ENCODE measurements around the gene GAPVD1.

GAPVD1 gene

GRCh38 chr9:125378778-125379177, 117.2 kb downstream of the GAPVD1 start:
- no peak for TF ChIP-seq CTCF (IDR thresholded peaks at IDR 0.05; ENCODE audit: low read depth, low read length)
- H3K4me3 ChIP-seq (ENCODE audit: low read depth, low read length), result no peak overlapping the region

- no peak overlapping the region for H3K4me3 ChIP-seq (ENCODE audit: low read depth, low read length)
- no peak for TF ChIP-seq CTCF (IDR thresholded peaks at IDR 0.05; ENCODE audit: low read depth, low read length)
Observed at GRCh38 chr9:125379208-125379607, 117.6 kb downstream of the GAPVD1 start.

- H3K4me3 ChIP-seq (ENCODE audit: low read depth, low read length), result no peak overlapping the region
- no peak for TF ChIP-seq CTCF (IDR thresholded peaks at IDR 0.05; ENCODE audit: low read depth, low read length)
Observed at GRCh38 chr9:125380406-125380805, 118.8 kb downstream of the GAPVD1 start.

- no peak overlapping the region for H3K4me3 ChIP-seq (ENCODE audit: low read depth, low read length)
- TF ChIP-seq CTCF (IDR thresholded peaks at IDR 0.05; ENCODE audit: low read depth, low read length), result no peak
Observed at GRCh38 chr9:125387861-125388524, 126.4 kb downstream of the GAPVD1 start.

- no peak overlapping the region for H3K4me3 ChIP-seq (ENCODE audit: low read depth, low read length)
- TF ChIP-seq CTCF (IDR thresholded peaks at IDR 0.05; ENCODE audit: low read depth, low read length), result no peak
Observed at GRCh38 chr9:125388978-125389377, 127.4 kb downstream of the GAPVD1 start.

GRCh38 chr9:125391704-125392103, 130.1 kb downstream of the GAPVD1 start:
- no peak for TF ChIP-seq CTCF (IDR thresholded peaks at IDR 0.05; ENCODE audit: low read depth, low read length)

GRCh38 chr9:125393426-125393825, 131.8 kb downstream of the GAPVD1 start:
- no peak overlapping the region for H3K4me3 ChIP-seq (ENCODE audit: low read depth, low read length)
- no peak for TF ChIP-seq CTCF (IDR thresholded peaks at IDR 0.05; ENCODE audit: low read depth, low read length)

More at GRCh38 chr9:125391704-125392103, 130.1 kb downstream of the GAPVD1 start:
- no peak overlapping the region for H3K4me3 ChIP-seq (ENCODE audit: low read depth, low read length)

Measured in WI38 (cell line).